GM19240 (cell line): Measurements from ENCODE around the gene SCUBE3.
A peak's percentile ranks its signal among the peaks of the same experiment; 100 is the strongest.

ENCODE experiments used
- DNase-seq: peaks from one replicate; pipeline ENCODE4 v3.0.0; 2011; ENCODE audit warnings: low spot score; ENCODE audit not compliant: insufficient read length

Gene SCUBE3

GRCh38 chr6:35239581-35239980 is 25.8 kb downstream of the SCUBE3 start:
- no peak for DNase-seq

- peak; percentile 77 for DNase-seq
Observed at GRCh38 chr6:35240838-35241801, 27.4 kb downstream of the SCUBE3 start.

GRCh38 chr6:35242486-35242885 is 28.7 kb downstream of the SCUBE3 start:
- no peak for DNase-seq

- DNase-seq = no peak
Observed at GRCh38 chr6:35242906-35243305, 29.1 kb downstream of the SCUBE3 start.

GRCh38 chr6:35243386-35243958 is 29.7 kb downstream of the SCUBE3 start:
- DNase-seq = no peak

- DNase-seq = no peak
Observed at GRCh38 chr6:35244551-35244950, 30.8 kb downstream of the SCUBE3 start.

- no peak for DNase-seq
Observed at GRCh38 chr6:35247642-35248231, 34.0 kb downstream of the SCUBE3 start.

GRCh38 chr6:35248300-35248699 is 34.5 kb downstream of the SCUBE3 start:
- DNase-seq = no peak

GRCh38 chr6:35248965-35249364 is 35.2 kb downstream of the SCUBE3 start:
- no peak for DNase-seq

GRCh38 chr6:35251949-35252348 is 38.2 kb downstream of the SCUBE3 start:
- DNase-seq = no peak

- DNase-seq = no peak
Observed at GRCh38 chr6:35253249-35253648, 39.5 kb downstream of the SCUBE3 start.

GRCh38 chr6:35258336-35258735 is 44.6 kb downstream of the SCUBE3 start:
- DNase-seq = no peak

GRCh38 chr6:35258858-35259193 is 45.1 kb downstream of the SCUBE3 start:
- peak; percentile 33 for DNase-seq

- DNase-seq = peak; percentile 91
Observed at GRCh38 chr6:35259194-35259947, 45.6 kb downstream of the SCUBE3 start, which contains the start of gene ZNF76. Gene ZNF76, plus strand, starts transcription at chr6:35259735. Its CDS starts 21,417 bp downstream, at chr6:35281152.

- peak; percentile 55 for DNase-seq
Observed at GRCh38 chr6:35259948-35260590, 46.3 kb downstream of the SCUBE3 start.

- no peak for DNase-seq
Observed at GRCh38 chr6:35260591-35261570, 47.1 kb downstream of the SCUBE3 start.

GRCh38 chr6:35262596-35262995 is 48.8 kb downstream of the SCUBE3 start:
- DNase-seq = no peak

- DNase-seq = no peak
Observed at GRCh38 chr6:35264550-35265274, 51.0 kb downstream of the SCUBE3 start.

- DNase-seq = no peak
Observed at GRCh38 chr6:35265523-35265922, 51.8 kb downstream of the SCUBE3 start.
